K562 (cell line): ENCODE measurements around the gene CNOT6. TPM values are rescaled to one million over a fixed set of nuclear protein-coding genes. Genes with fewer than 3 reads are reported as not detected.

ENCODE experiments used
- ATAC-seq: fragments of 200-7000 bp; cut with Tn5 transposase; 3 replicates; pipeline ENCODE4 v1.9.1; 2020; ENCODE audit warnings: moderate library complexity
- BruUV-seq: library from RNA; stranded (reverse); fragments of 400-500 nt; replicated peaks from 2 replicates; lab custom pipeline; 2021; lab: Mats Ljungman, UMichigan
- CTCF ChIA-PET: fragments of 300-600 bp; formaldehyde crosslinking; extraction: SDS; loops from one replicate; lab custom pipeline; 2021; ENCODE audit warnings: low intra/inter-chr PET ratio; lab: Yijun Ruan, JAX
- POLR2A ChIA-PET: fragments of 300-600, 350-650 bp; sonication (Branson Sonifier 250); formaldehyde crosslinking; extraction: SDS; loops from one replicate; lab custom pipeline; 2021; ENCODE audit warnings: antibody characterized with exemption, inconsistent platforms; lab: Yijun Ruan, JAX
- DNase-seq, 4 experiments: peaks; one replicate each; pipeline versions ENCODE4 v3.0.0 to v3.0.0-alpha.2; 2011 to 2018; ENCODE audit warnings: low spot score in 3 of 4, mixed read lengths in 3 of 4; ENCODE audit errors: extremely low read depth in 1 of 4
- FAIRE-seq: peaks from 2 replicates; lab custom pipeline; 2011; peaks lifted over from hg19 to GRCh38; lab: Jason Lieb, UNC
- H2AFZ ChIP-seq: 2 replicates; pipeline ENCODE4 v1.6.0; 2011; ENCODE audit warnings: low read depth, low read length, control low read depth, inconsistent platforms
- H3K27ac ChIP-seq: fragments of 200-600 bp; 3 replicates; pipeline ENCODE4 v1.8.0; 2011; ENCODE audit warnings: low read depth, mild to moderate bottlenecking, control low read depth, inconsistent platforms, low read length, moderate library complexity, mixed read lengths; ENCODE audit errors: extremely low read depth
- H3K27me3 ChIP-seq, 2 experiments: fragments of 300-600 bp in 1 of 2; 2 replicates in 1 of 2; 3 replicates in 1 of 2; pipeline versions ENCODE4 v1.6.0 to v1.8.0; 2011; ENCODE audit warnings: inconsistent platforms in 2 of 2, low read length in 2 of 2, mild to moderate bottlenecking in 1 of 2, mixed read lengths in 1 of 2, moderate library complexity in 1 of 2; ENCODE audit not compliant: control insufficient read depth in 2 of 2, insufficient read depth in 2 of 2
- H3K36me3 ChIP-seq: fragments of 300-600 bp; 3 replicates; pipeline ENCODE4 v1.8.0; 2011; ENCODE audit warnings: mild to moderate bottlenecking, low read length, inconsistent platforms; ENCODE audit not compliant: control insufficient read depth, insufficient read depth
- H3K4me1 ChIP-seq, 2 experiments: fragments of 200-600 bp in 1 of 2; replicated peaks in 1 of 2; 2 replicates in 1 of 2; 3 replicates in 1 of 2; pipeline versions ENCODE4 v1.5.1 to v1.8.0; 2011; ENCODE audit warnings: inconsistent platforms in 2 of 2, low read length in 2 of 2, mild to moderate bottlenecking in 1 of 2, mixed read lengths in 1 of 2, moderate library complexity in 1 of 2; ENCODE audit not compliant: control insufficient read depth in 2 of 2, insufficient read depth in 2 of 2
- H3K4me2 ChIP-seq: 2 replicates; pipeline ENCODE4 v1.6.1; 2011; ENCODE audit warnings: low read length, control low read depth, inconsistent platforms, mixed read lengths; ENCODE audit not compliant: insufficient read depth
- H3K4me3 ChIP-seq: fragments of 200-600 bp; sonication (generic), shearing (Covaris generic); 2 replicates; pipeline ENCODE4 v1.5.1; 2016; ENCODE audit warnings: control low read depth, inconsistent platforms
- H3K79me2 ChIP-seq: fragments of 200-600 bp; 3 replicates; pipeline ENCODE4 v1.8.0; 2011; ENCODE audit warnings: low read length, inconsistent platforms; ENCODE audit not compliant: control insufficient read depth, insufficient read depth
- H3K9ac ChIP-seq, 2 experiments: 2 replicates each; pipeline versions ENCODE4 v1.6.0 to v1.6.1; 2011; ENCODE audit warnings: low read depth in 2 of 2, low read length in 2 of 2, control low read depth in 1 of 2, inconsistent platforms in 1 of 2, mild to moderate bottlenecking in 1 of 2, mixed read lengths in 1 of 2; ENCODE audit not compliant: insufficient read depth in 1 of 2
- H3K9me1 ChIP-seq: one replicate; pipeline ENCODE4 v1.6.0; 2011; ENCODE audit warnings: inconsistent platforms, mild to moderate bottlenecking, low read length, moderate library complexity; ENCODE audit not compliant: control insufficient read depth, insufficient read depth
- H3K9me3 ChIP-seq: replicated peaks from 2 replicates; pipeline ENCODE4 v1.5.1; 2011; ENCODE audit warnings: low read depth, low read length, inconsistent platforms; ENCODE audit not compliant: control insufficient read depth, insufficient read depth
- H4K20me1 ChIP-seq: replicated peaks from 2 replicates; pipeline ENCODE4 v1.6.1; 2011; ENCODE audit warnings: low read length, inconsistent platforms, mixed read lengths; ENCODE audit not compliant: control insufficient read depth, insufficient read depth
- CREM ChIP-seq: IDR thresholded peaks from 2 replicates; pipeline ENCODE4 v1.6.1; 2014; ENCODE audit warnings: antibody characterized with exemption, low read depth
- E4F1 ChIP-seq: fragments of 250-450 bp; sonication (Bioruptor Pico); IDR thresholded peaks from 2 replicates; pipeline ENCODE4 v1.5.0; 2021; ENCODE audit warnings: mild to moderate bottlenecking, borderline replicate concordance
- ESRRB ChIP-seq: fragments of 250-450 bp; sonication (Bioruptor Pico); IDR thresholded peaks from 2 replicates; pipeline ENCODE4 v1.5.0; 2020; ENCODE audit warnings: mild to moderate bottlenecking, moderate library complexity, borderline replicate concordance
- GABPB1 ChIP-seq: sonication (generic); formaldehyde crosslinking; IDR thresholded peaks from 2 replicates; pipeline ENCODE4 v1.8.0; 2022; ENCODE audit warnings: mild to moderate bottlenecking, missing genetic modification reagents
- ID3 ChIP-seq, 2 experiments: fragments of 250-450 bp in 1 of 2; fragments of 450-650 bp in 1 of 2; sonication (Bioruptor Pico) in 1 of 2; IDR thresholded peaks; 2 replicates each; pipeline versions ENCODE4 v1.6.1 to v1.8.0; 2016 to 2021; ENCODE audit warnings: mild to moderate bottlenecking in 2 of 2, moderate library complexity in 2 of 2, missing compliant biosample characterization in 1 of 2, missing genetic modification characterization in 1 of 2
- KDM2B ChIP-seq: fragments of 250-450 bp; sonication (Bioruptor Pico); IDR thresholded peaks from 2 replicates; pipeline ENCODE4 v1.8.0; 2021; ENCODE audit warnings: mild to moderate bottlenecking, moderate library complexity
- KDM5B ChIP-seq: fragments of 200-600 bp; sonication (generic); IDR thresholded peaks from 2 replicates; pipeline ENCODE4 v1.6.1; 2012; ENCODE audit warnings: low read depth, mild to moderate bottlenecking, moderate library complexity, low read length, control low read depth, inconsistent platforms; ENCODE audit not compliant: insufficient replicate concordance
- MEF2D ChIP-seq: conservative IDR thresholded peaks from 2 replicates; pipeline ENCODE4 v1.6.1; 2016; ENCODE audit warnings: low read depth, missing genetic modification characterization, missing compliant biosample characterization
- MXI1 ChIP-seq: IDR thresholded peaks from 2 replicates; pipeline ENCODE4 v1.6.1; 2011; ENCODE audit warnings: low read depth, mild to moderate bottlenecking, improper control_type of control experiment, low read length
- POLR3A ChIP-seq: IDR thresholded peaks from 2 replicates; pipeline ENCODE4 v1.6.1; 2011; ENCODE audit warnings: borderline replicate concordance, mild to moderate bottlenecking, moderate library complexity; ENCODE audit not compliant: insufficient read length, insufficient read depth; ENCODE audit errors: extremely low read depth
- SRSF9 ChIP-seq: fragments of 200-400 bp; formaldehyde crosslinking; IDR thresholded peaks from 2 replicates; pipeline ENCODE4 v1.6.1; 2017; ENCODE audit warnings: low read depth, low read length, borderline replicate concordance
- ZFP1 ChIP-seq: fragments of 450-650 bp; formaldehyde crosslinking; IDR thresholded peaks from 2 replicates; pipeline ENCODE4 v1.4.0; 2020; ENCODE audit warnings: mild to moderate bottlenecking, mixed read lengths
- ZNF395 ChIP-seq: fragments of 200-800 bp; sonication (Bioruptor generic); IDR thresholded peaks from 2 replicates; pipeline ENCODE4 v1.6.1; 2017; ENCODE audit warnings: missing genetic modification characterization, missing compliant biosample characterization
- ZNF512 ChIP-seq: IDR thresholded peaks from 2 replicates; pipeline ENCODE4 v1.6.1; 2016; ENCODE audit warnings: missing genetic modification characterization, missing compliant biosample characterization
- ZNF57 ChIP-seq: fragments of 450-650 bp; formaldehyde crosslinking; IDR thresholded peaks from 2 replicates; pipeline ENCODE4 v1.4.0; 2020; ENCODE audit warnings: mild to moderate bottlenecking, moderate library complexity
- ZNF644 ChIP-seq: fragments of 200-800 bp; sonication (Bioruptor generic); IDR thresholded peaks from 2 replicates; pipeline ENCODE4 v1.6.1; 2016; ENCODE audit warnings: low read depth, missing genetic modification characterization, missing compliant biosample characterization
- WGBS: fragments of 100-300 bp; shearing (Covaris generic); methylation state at CpG from one replicate; pipeline ENCODE4 v1.1.6; 2016; ENCODE audit warnings: low coverage, mixed read lengths; ENCODE audit not compliant: insufficient coverage; ENCODE audit errors: missing lambda C conversion rate; 5-methylcytosine and 5-hydroxymethylcytosine counted together
- in situ Hi-C: fragments of 300-500 bp; cut with MboI; formaldehyde crosslinking; loops from 4 replicates; pipeline ENCODE4 v1.15.0; 2018; ENCODE audit warnings: inconsistent platforms, mixed read lengths
- intact Hi-C: fragments of 100-400 bp; cut with micrococcal nuclease; formaldehyde crosslinking; loops from 2 replicates; pipeline ENCODE4 v1.14.2; 2022
- polyA plus RNA-seq, 8 experiments: library from polyadenylated mRNA; depleted of rRNA in 4 of 8; stranded (reverse) in 5 of 8; unstranded in 3 of 8; fragments of >200 nt; fragmentation: Nextera tagmentation in 2 of 8; fragmentation: Illumina TruSeq in 1 of 8; extraction: Ambion mirVana in 2 of 8; extraction: Trizol in 1 of 8; gene quantifications; 2 replicates each; pipeline versions ENCODE4 v1.2.1 to v1.2.3, GENCODE V29; 2011 to 2014; ENCODE audit warnings: inconsistent platforms in 1 of 8, missing spikeins in 1 of 8
- total RNA-seq, 7 experiments: library from RNA; depleted of rRNA in 6 of 7; stranded (reverse); fragments of >200 nt in 6 of 7; fragmentation: Illumina TruSeq in 2 of 7; extraction: Trizol in 2 of 7; gene quantifications; 2 replicates each; pipeline versions ENCODE4 v1.2.1 to v1.2.3, GENCODE V29; 2011 to 2021; ENCODE audit warnings: low replicate concordance in 1 of 7

CNOT6 gene
- total and polyA plus RNA-seq, 9 of the 15 experiments (the other 6 are each of a cell fraction or from before 2014, with no cell fraction given), result 4.9 to 32.4 (median 14.0) TPM

GRCh38 chr5:180461303-180461702, 32.9 kb upstream of the CNOT6 start:
- H3K9me1 ChIP-seq, result no peaks in the 10 kb centered on the region
- H3K4me3 ChIP-seq, result no peak overlapping the region
- ChIA-PET POLR2A (interaction anchor here (0.7 to 1.1 kb wide), 2 partner anchors 9 to 13 kb away, joined by 3 read pairs; no protein-coding TSS in a partner anchor), CTCF (no interaction called here)
- no peak overlapping the region for H3K27ac ChIP-seq
- no peaks in the 10 kb centered on the region for H4K20me1 ChIP-seq
- no peak for FAIRE-seq
- 6% methylated on average over 9 of the region's 9 CpGs for WGBS
- in situ Hi-C loops, result no loop called here
- intact Hi-C loops, result no loop called here
- H3K9ac ChIP-seq, result 0 out of 4 replicates have a peak overlapping the region, but pooled peaks of 1 of the 2 experiments have one; percentile 35
- H3K4me2 ChIP-seq, result no peak overlapping the region
- no peak overlapping the region for H2AFZ ChIP-seq
- ATAC-seq, result no peak
- no peaks in the 10 kb centered on the region for H3K9me3 ChIP-seq
- BruUV-seq, result no TSS peak
- DNase-seq, result no peak
- H3K4me1 ChIP-seq, result peaks cover 0 to 8% of the 10 kb centered on the region in 2 experiments; a peak in 2 of 5 replicates
- H3K36me3 ChIP-seq, result no peaks in the 10 kb centered on the region
- no peaks in the 10 kb centered on the region for H3K79me2 ChIP-seq
- H3K27me3 ChIP-seq, result peaks cover 15 to 73% of the 10 kb centered on the region in 2 experiments; a peak in 3 of 5 replicates
- TF ChIP-seq MXI1 (no peak), ZNF644 (tag) (no peak), ZNF512 (tag) (no peak), SRSF9 (no peak), MEF2D (tag) (no peak), KDM5B (no peak), KDM2B (CRISPR knock-in tag) (no peak), CREM (no peak), ZNF57 (CRISPR knock-in tag) (no peak), ESRRB (no peak), ID3 (CRISPR knock-in tag; IDR thresholded peaks at IDR 0.05) (no peak), ID3 (tag; IDR thresholded peaks at IDR 0.05) (no peak), ZFP1 (CRISPR knock-in tag) (no peak), POLR3A (no peak), E4F1 (CRISPR knock-in tag) (no peak), GABPB1 (CRISPR knock-in tag) (no peak), ZNF395 (CRISPR knock-in tag) (no peak)
